ENCODE results near the gene PLCL1.
"Not testable (repeated sequence)": the region's sequence is repeated elsewhere in the genome, so short reads cannot be mapped to it uniquely, and the experiment has no call there.

Gene PLCL1

GRCh38 chr2:198000417-198000816 is 196.0 kb downstream of the PLCL1 start:
- no peak for DNase-seq (ENCODE audit: low spot score)

GRCh38 chr2:198004173-198004572 is 199.8 kb downstream of the PLCL1 start:
- DNase-seq (ENCODE audit: low spot score) = no peak

- DNase-seq (ENCODE audit: low spot score) = no peak
Observed at GRCh38 chr2:198004921-198005829, 200.8 kb downstream of the PLCL1 start.

- no peak for DNase-seq (ENCODE audit: low spot score)
Observed at GRCh38 chr2:198006733-198007132, 202.3 kb downstream of the PLCL1 start.

- DNase-seq (ENCODE audit: low spot score) = no peak
Observed at GRCh38 chr2:198008230-198008629, 203.8 kb downstream of the PLCL1 start.

- no peak for DNase-seq (ENCODE audit: low spot score)
Observed at GRCh38 chr2:198012025-198012424, 207.6 kb downstream of the PLCL1 start.

- DNase-seq (ENCODE audit: low spot score) = no peak
Observed at GRCh38 chr2:198016243-198016642, 211.8 kb downstream of the PLCL1 start.

GRCh38 chr2:198017068-198017467 is 212.7 kb downstream of the PLCL1 start:
- DNase-seq (ENCODE audit: low spot score) = no peak

GRCh38 chr2:198028955-198029354 is 224.6 kb downstream of the PLCL1 start:
- no peak for DNase-seq (ENCODE audit: low spot score)

GRCh38 chr2:198029576-198029975 is 225.2 kb downstream of the PLCL1 start:
- DNase-seq (ENCODE audit: low spot score) = not testable (repeated sequence)

GRCh38 chr2:198033626-198034025 is 229.2 kb downstream of the PLCL1 start:
- DNase-seq (ENCODE audit: low spot score) = no peak

GRCh38 chr2:198036029-198036879 is 231.9 kb downstream of the PLCL1 start:
- no peak for DNase-seq (ENCODE audit: low spot score)

- no peak for DNase-seq (ENCODE audit: low spot score)
Observed at GRCh38 chr2:198040835-198041234, 236.4 kb downstream of the PLCL1 start.

GRCh38 chr2:198042189-198042588 is 237.8 kb downstream of the PLCL1 start:
- DNase-seq (ENCODE audit: low spot score) = no peak

GRCh38 chr2:198044777-198045176 is 240.4 kb downstream of the PLCL1 start:
- DNase-seq (ENCODE audit: low spot score) = no peak

- no peak for DNase-seq (ENCODE audit: low spot score)
Observed at GRCh38 chr2:198045227-198045626, 240.8 kb downstream of the PLCL1 start.

- no peak for DNase-seq (ENCODE audit: low spot score)
Observed at GRCh38 chr2:198052741-198053140, 248.3 kb downstream of the PLCL1 start.

GRCh38 chr2:198053148-198053547 is 248.8 kb downstream of the PLCL1 start:
- DNase-seq (ENCODE audit: low spot score) = no peak

GRCh38 chr2:198053776-198054175 is 249.4 kb downstream of the PLCL1 start:
- DNase-seq (ENCODE audit: low spot score) = no peak

GRCh38 chr2:198054299-198054698 is 249.9 kb downstream of the PLCL1 start:
- DNase-seq (ENCODE audit: low spot score) = peak; percentile 48

- no peak for DNase-seq (ENCODE audit: low spot score)
Observed at GRCh38 chr2:198055716-198056115, 251.3 kb downstream of the PLCL1 start.

- DNase-seq (ENCODE audit: low spot score) = no peak
Observed at GRCh38 chr2:198056836-198057235, 252.4 kb downstream of the PLCL1 start.

GRCh38 chr2:198059800-198060199 is 255.4 kb downstream of the PLCL1 start:
- no peak for DNase-seq (ENCODE audit: low spot score)

Data from iPS-NIHi11 (cell line).